Dermis blood vessel endothelial cell (primary cell): ENCODE measurements around the gene ZBTB16. TPM values are rescaled to one million over a fixed set of nuclear protein-coding genes. Genes with fewer than 3 reads are reported as not detected.

Source experiments
- DNase-seq: peaks from one replicate; pipeline ENCODE4 v3.0.0; 2010
- total RNA-seq: library from RNA; depleted of rRNA; stranded (reverse); fragments of >200 nt; gene quantifications from 2 replicates; pipeline ENCODE4 v1.2.3, GENCODE V29; 2014

ZBTB16 gene
- total RNA-seq, 1 donor from 2014 or later = 34.7 TPM

- DNase-seq = no peak
These were observed 110.7 kb downstream of the ZBTB16 start for GRCh38 chr11:114170226-114170625.

GRCh38 chr11:114171257-114172054, 111.9 kb downstream of the ZBTB16 start:
- DNase-seq = peak; percentile 59

GRCh38 chr11:114172055-114172861, 112.7 kb downstream of the ZBTB16 start:
- DNase-seq = no peak

- DNase-seq = no peak
These were observed 113.4 kb downstream of the ZBTB16 start for GRCh38 chr11:114172871-114173444.

DNA sequence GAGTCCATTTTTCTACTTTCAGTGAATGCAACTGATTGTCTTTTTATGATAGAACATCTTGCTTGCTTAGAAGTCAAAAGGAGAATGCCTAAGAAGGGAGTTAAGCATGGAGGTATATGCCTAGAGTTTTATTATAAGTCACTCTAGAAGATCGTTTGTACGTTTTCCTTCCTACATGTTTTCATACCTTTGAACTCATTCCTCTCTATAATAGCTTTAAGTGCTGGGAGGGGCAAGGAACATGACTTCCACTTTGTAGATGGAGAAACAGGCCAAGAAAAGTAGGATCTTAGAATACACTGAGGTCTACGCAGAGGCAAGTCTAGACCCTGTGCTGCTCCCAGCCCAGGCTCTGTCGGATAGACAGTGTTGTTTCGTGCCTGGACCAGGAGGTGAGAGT, 114.3 kb downstream of the ZBTB16 start:
- DNase-seq = no peak

- no peak for DNase-seq
These were observed 115.4 kb downstream of the ZBTB16 start for GRCh38 chr11:114174712-114175495.

DNA sequence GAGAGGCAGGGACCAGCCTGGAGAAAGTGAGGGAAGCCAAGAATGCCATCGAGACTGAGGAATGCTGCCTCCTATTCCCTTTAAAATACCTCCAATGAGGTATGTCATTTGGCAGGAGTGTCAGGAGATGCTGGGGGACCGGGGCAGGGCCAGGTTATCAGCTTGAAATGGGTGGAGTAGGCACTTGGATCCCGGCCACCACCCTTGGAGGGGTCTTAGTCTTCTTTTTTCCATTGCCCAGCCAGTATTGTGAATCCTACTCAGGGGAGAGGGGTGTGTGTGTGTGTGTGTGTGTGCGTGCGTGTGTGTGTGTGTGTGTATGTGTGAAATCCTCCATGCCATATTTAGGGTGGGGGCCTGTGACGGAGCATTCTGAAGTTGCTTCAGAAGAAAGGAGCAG, 116.2 kb downstream of the ZBTB16 start:
- no peak for DNase-seq

DNA sequence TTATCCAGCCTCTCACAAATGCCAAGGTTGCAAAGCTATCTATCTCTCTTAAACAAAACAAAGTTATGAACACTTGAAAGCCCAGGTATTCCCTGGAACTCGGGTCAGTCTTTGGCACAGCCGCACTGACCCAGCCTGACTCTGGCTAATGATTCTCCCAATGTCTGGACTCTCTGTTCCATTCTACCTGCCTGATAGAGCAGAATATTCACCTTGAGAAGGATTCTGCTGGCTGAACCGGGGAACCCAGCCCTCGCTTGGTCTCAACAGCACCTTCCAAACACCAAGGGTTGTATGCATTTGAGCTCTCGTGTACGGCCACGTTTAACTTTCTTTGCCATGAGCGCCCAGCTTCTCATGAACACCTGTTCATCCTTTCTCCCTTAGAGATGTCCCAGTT, 116.8 kb downstream of the ZBTB16 start:
- DNase-seq = no peak

GRCh38 chr11:114178656-114179055, 119.1 kb downstream of the ZBTB16 start:
- DNase-seq = no peak

GRCh38 chr11:114179234-114179941, 119.9 kb downstream of the ZBTB16 start:
- DNase-seq = peak; percentile 94

- peak; percentile 73 for DNase-seq
These were observed 121.0 kb downstream of the ZBTB16 start for GRCh38 chr11:114180301-114181055.

- DNase-seq = no peak
These were observed 121.7 kb downstream of the ZBTB16 start for GRCh38 chr11:114181195-114181594.

DNA sequence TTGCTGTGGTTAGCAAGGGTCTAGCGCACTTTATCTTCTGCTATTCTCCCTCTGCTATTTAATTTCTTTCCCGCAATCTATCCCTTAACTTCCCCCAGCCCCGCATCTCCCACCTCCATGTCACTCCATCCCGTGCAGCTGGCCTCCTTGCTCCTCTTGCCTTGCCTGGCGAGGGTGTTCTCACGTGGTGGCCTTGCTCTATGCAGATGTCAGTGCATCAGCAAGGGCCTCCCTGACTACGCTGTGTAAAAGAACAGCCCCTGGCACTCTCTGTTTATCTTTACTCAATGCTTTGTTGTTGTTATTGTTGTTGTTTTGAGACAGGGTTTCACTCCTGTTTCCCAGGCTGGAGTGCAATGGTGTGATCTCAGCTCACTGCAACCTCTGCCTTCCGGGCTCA, 122.2 kb downstream of the ZBTB16 start:
- no peak for DNase-seq

DNA sequence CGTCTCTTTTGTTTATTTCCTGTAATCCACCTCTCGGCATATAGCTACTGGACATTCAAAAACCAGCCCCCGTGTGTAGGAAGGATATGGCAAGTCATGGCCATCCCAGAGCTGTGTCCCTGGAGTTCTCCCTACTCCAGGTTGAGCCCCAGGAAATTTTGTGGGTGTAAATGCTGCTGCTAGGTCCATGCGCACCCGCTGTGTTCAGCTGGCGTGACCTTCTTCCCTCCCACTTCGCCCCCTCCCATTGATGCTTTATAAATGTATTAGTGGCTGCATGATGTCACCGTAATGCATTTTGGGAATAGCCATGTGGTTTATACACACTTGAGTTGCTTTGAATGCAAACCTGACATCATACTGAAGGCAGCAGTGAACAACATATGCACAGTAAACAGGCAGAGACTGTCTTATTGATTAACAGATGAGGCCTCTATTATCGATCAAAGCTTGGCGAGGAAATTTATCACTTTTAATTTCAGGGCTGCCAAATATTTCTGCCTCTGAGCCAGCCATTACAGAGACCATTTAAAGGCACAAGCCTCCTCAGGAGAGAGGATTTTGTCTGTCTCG, 123.0 kb downstream of the ZBTB16 start:
- DNase-seq = no peak

DNA sequence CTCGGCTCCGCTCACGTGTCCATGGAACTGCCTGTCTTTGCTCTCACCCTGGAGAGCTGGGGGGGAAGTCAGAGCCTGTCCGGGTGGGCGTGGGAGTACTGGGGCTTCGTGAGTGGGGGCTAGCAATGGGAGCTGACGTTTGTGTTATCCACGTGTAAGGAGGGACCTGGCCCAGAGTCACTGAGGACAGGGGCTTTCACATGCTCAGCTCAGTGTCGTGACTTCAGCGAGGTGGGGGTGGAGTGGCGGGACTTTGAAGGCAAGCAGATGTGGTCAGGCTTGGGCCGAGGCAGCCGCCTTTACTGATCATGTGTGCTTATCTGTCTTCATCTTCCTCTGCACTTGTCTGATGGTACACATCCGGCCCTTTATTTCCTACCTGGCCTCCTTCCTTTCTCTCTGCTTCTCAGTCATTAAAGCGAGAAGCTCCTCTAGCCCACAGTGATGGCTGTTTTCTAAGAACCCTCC, 123.6 kb downstream of the ZBTB16 start:
- DNase-seq = no peak

- no peak for DNase-seq
These were observed 125.9 kb downstream of the ZBTB16 start for GRCh38 chr11:114185436-114185835.

GRCh38 chr11:114187173-114187572, 127.7 kb downstream of the ZBTB16 start:
- no peak for DNase-seq

GRCh38 chr11:114188851-114189570, 129.5 kb downstream of the ZBTB16 start:
- no peak for DNase-seq

DNA sequence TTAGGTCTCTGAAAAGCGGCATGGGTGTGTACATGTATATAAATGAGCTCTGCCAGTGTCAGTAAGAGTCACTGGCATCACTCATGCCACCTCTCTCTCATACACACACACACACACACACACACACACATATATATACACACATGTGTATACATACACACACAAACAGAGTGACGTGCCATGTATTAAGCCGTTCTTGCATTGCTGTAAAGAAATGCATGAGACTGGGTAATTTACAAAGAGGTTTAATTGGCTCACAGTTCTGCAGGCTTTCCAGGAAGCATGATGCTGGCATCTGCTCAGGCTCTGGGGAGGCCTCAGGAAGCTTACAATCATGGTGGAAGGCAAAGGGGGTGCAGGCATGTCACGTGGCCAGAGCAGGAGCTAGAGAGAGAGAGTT, 131.1 kb downstream of the ZBTB16 start:
- no peak for DNase-seq

- no peak for DNase-seq
These were observed 132.4 kb downstream of the ZBTB16 start for GRCh38 chr11:114191893-114192292.
